ENCODE measurements around the gene SCN8A. TPM values are rescaled to one million over a fixed set of nuclear protein-coding genes. Genes with fewer than 3 reads are reported as not detected.

Gene SCN8A
- total and polyA plus RNA-seq, 2 donors = 0.21 to 0.57 TPM

DNA sequence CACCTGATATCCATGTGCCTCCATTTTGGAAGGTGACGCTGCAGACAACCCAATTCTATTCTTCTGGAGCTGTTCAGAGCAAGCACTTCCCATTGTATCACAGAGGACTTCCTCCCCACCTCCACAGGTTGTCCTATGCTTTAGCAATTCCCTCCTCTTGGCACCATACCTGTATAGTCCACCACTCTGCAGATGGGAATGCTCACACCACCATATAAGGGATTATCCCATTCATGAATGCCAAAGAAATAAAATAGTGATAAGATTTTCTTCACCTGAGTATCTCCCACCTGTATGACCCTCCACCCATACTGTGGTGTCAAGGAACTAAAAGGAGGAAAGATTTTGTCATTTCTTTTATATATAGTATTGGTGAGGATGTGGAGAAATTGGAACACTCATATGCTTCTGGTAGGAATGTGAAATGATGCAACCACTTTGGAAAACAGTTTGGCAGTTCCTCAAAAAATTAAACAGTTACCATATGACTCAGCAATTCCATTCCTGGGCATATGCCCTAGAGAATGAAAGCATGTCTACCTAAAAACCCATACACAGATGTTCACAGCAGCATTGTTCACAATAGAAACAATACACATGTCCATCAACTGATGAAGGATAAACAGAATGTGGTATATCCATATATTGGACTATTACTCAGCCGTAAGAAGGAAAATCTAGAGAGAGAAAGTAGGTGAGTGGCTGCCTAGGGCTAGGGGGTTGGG lies 182.3 kb downstream of the SCN8A start:
- WGBS = 100% methylated on average over 2 of the region's 2 CpGs
- H3K36me3 ChIP-seq (ENCODE audit: control insufficient read depth in 2 of 2, insufficient read depth in 2 of 2, low read length in 1 of 2) = peaks cover 0 to 4% of the 10 kb centered on the region in 2 donors

GRCh38 chr12:51774933-51775332 lies 183.9 kb downstream of the SCN8A start:
- peaks cover 9 to 13% of the 10 kb centered on the region in 2 donors for H3K4me1 ChIP-seq (ENCODE audit: control insufficient read depth in 2 of 2, insufficient read depth in 2 of 2, low read length in 2 of 2)
- H3K4me3 ChIP-seq (ENCODE audit: low read length in 2 of 2) = no peak overlapping the region
- no peaks in the 10 kb centered on the region for H3K36me3 ChIP-seq (ENCODE audit: control insufficient read depth in 2 of 2, insufficient read depth in 2 of 2, low read length in 1 of 2)
- H3K9me3 ChIP-seq (ENCODE audit: control insufficient read depth in 2 of 2, insufficient read depth in 1 of 2, low read length in 1 of 2) = no peaks in the 10 kb centered on the region
- no peaks in the 10 kb centered on the region for H3K27me3 ChIP-seq (ENCODE audit: control insufficient read depth in 2 of 2, insufficient read depth in 1 of 2, low read length in 1 of 2)
- no peak overlapping the region for H3K27ac ChIP-seq (ENCODE audit: low read depth in 1 of 2, low read length in 1 of 2)
- WGBS = 89% methylated on average over 2 of the region's 2 CpGs
- no peak for DNase-seq (ENCODE audit: low read depth in 6 of 9, low spot score in 9 of 9)

More for the DNA sequence above, 182.3 kb downstream of the SCN8A start:
- no peak overlapping the region for H3K4me3 ChIP-seq (ENCODE audit: low read length in 2 of 2)
- H3K4me1 ChIP-seq (ENCODE audit: control insufficient read depth in 2 of 2, insufficient read depth in 2 of 2, low read length in 2 of 2) = no peaks in the 10 kb centered on the region
- no peak overlapping the region for H3K27ac ChIP-seq (ENCODE audit: low read depth in 1 of 2, low read length in 1 of 2)
- DNase-seq (ENCODE audit: low read depth in 6 of 9, low spot score in 9 of 9) = no peak
- no peaks in the 10 kb centered on the region for H3K9me3 ChIP-seq (ENCODE audit: control insufficient read depth in 2 of 2, insufficient read depth in 1 of 2, low read length in 1 of 2)
- no peaks in the 10 kb centered on the region for H3K27me3 ChIP-seq (ENCODE audit: control insufficient read depth in 2 of 2, insufficient read depth in 1 of 2, low read length in 1 of 2)

DNA sequence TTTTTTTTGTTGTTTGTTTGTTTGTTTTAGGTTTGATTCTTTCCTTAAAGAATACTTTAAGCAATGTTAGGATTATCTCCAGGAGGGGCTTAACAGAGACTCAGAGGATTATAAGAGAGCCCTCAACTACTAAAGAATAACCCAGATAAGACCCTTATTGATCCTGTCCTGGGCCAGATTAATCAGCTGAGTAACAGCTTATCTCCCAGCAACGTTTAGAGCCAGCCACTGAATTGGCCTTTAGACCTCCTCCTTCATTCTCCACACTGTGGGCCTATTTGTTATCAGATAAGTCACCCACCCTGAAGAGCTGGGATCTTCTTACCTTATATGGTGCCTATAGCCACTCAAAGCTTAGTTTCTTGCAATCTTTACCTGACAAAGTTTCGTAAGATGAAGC lies 186.4 kb downstream of the SCN8A start:
- Histone ChIP-seq H3K4me1 (ENCODE audit: control insufficient read depth in 2 of 2, insufficient read depth in 2 of 2, low read length in 2 of 2) (peaks cover 21 to 37% of the 10 kb centered on the region in 2 donors), H3K27me3 (ENCODE audit: control insufficient read depth in 2 of 2, insufficient read depth in 1 of 2, low read length in 1 of 2) (no peaks in the 10 kb centered on the region), H3K27ac (ENCODE audit: low read depth in 1 of 2, low read length in 1 of 2) (no peak overlapping the region), H3K36me3 (ENCODE audit: control insufficient read depth in 2 of 2, insufficient read depth in 2 of 2, low read length in 1 of 2) (no peaks in the 10 kb centered on the region), H3K9me3 (ENCODE audit: control insufficient read depth in 2 of 2, insufficient read depth in 1 of 2, low read length in 1 of 2) (no peaks in the 10 kb centered on the region), H3K4me3 (ENCODE audit: low read length in 2 of 2) (no peak overlapping the region)
- 86% methylated on average over 2 of the region's 2 CpGs for WGBS
- DNase-seq (ENCODE audit: low read depth in 6 of 9, low spot score in 9 of 9) = no peak

- H3K27me3 ChIP-seq (ENCODE audit: control insufficient read depth in 2 of 2, insufficient read depth in 1 of 2, low read length in 1 of 2) = no peaks in the 10 kb centered on the region
- no peak overlapping the region for H3K27ac ChIP-seq (ENCODE audit: low read depth in 1 of 2, low read length in 1 of 2)
- H3K4me1 ChIP-seq (ENCODE audit: control insufficient read depth in 2 of 2, insufficient read depth in 2 of 2, low read length in 2 of 2) = peaks cover 21 to 40% of the 10 kb centered on the region in 2 donors
- over 99% methylated on average over 3 of the region's 3 CpGs for WGBS
- no peak overlapping the region for H3K4me3 ChIP-seq (ENCODE audit: low read length in 2 of 2)
- no peaks in the 10 kb centered on the region for H3K36me3 ChIP-seq (ENCODE audit: control insufficient read depth in 2 of 2, insufficient read depth in 2 of 2, low read length in 1 of 2)
- DNase-seq (ENCODE audit: low read depth in 6 of 9, low spot score in 9 of 9) = no peak
- H3K9me3 ChIP-seq (ENCODE audit: control insufficient read depth in 2 of 2, insufficient read depth in 1 of 2, low read length in 1 of 2) = no peaks in the 10 kb centered on the region
These were observed 186.9 kb downstream of the SCN8A start for GRCh38 chr12:51777973-51778372.

DNA sequence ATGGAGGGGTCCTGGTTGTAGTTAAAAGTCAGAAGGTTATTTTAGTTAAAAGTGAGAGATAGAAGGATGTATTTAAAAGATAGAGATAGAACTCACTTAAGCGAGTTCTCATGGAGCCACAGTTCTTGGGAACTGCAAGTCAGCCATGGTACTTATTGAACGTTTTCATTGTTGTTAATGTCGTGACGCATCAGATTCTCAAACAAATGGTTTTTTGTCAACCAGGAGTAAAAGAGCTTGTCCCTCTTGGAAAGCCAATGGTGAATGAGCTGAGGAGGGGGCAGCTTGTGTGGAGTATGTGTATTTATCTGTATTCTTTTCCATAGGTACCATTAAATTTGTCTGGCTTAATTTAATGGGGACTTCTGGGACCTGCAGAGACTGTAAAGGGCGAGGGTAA lies 188.8 kb downstream of the SCN8A start:
- peak overlapping the region; percentile 93 to 94 for H3K27ac ChIP-seq (ENCODE audit: low read depth in 1 of 2, low read length in 1 of 2)
- no peaks in the 10 kb centered on the region for H3K9me3 ChIP-seq (ENCODE audit: control insufficient read depth in 2 of 2, insufficient read depth in 1 of 2, low read length in 1 of 2)
- no peaks in the 10 kb centered on the region for H3K27me3 ChIP-seq (ENCODE audit: control insufficient read depth in 2 of 2, insufficient read depth in 1 of 2, low read length in 1 of 2)
- no peaks in the 10 kb centered on the region for H3K36me3 ChIP-seq (ENCODE audit: control insufficient read depth in 2 of 2, insufficient read depth in 2 of 2, low read length in 1 of 2)
- 86% methylated on average over 5 of the region's 5 CpGs for WGBS
- DNase-seq (ENCODE audit: low read depth in 6 of 9, low spot score in 9 of 9) = peak in 1 of 9 donors; percentile 18
- no peak overlapping the region for H3K4me3 ChIP-seq (ENCODE audit: low read length in 2 of 2)
- H3K4me1 ChIP-seq (ENCODE audit: control insufficient read depth in 2 of 2, insufficient read depth in 2 of 2, low read length in 2 of 2) = peaks cover 21 to 50% of the 10 kb centered on the region in 2 donors

GRCh38 chr12:51784688-51785087 lies 193.7 kb downstream of the SCN8A start:
- peak in 6 of 9 donors; percentile 31 to 72 (median 36) for DNase-seq (ENCODE audit: low read depth in 6 of 9, low spot score in 9 of 9)
- Histone ChIP-seq H3K27me3 (ENCODE audit: control insufficient read depth in 2 of 2, insufficient read depth in 1 of 2, low read length in 1 of 2) (no peaks in the 10 kb centered on the region), H3K4me1 (ENCODE audit: control insufficient read depth in 2 of 2, insufficient read depth in 2 of 2, low read length in 2 of 2) (peaks cover 14 to 44% of the 10 kb centered on the region in 2 donors), H3K36me3 (ENCODE audit: control insufficient read depth in 2 of 2, insufficient read depth in 2 of 2, low read length in 1 of 2) (no peaks in the 10 kb centered on the region), H3K4me3 (ENCODE audit: low read length in 2 of 2) (no peak overlapping the region), H3K9me3 (ENCODE audit: control insufficient read depth in 2 of 2, insufficient read depth in 1 of 2, low read length in 1 of 2) (no peaks in the 10 kb centered on the region), H3K27ac (ENCODE audit: low read depth in 1 of 2, low read length in 1 of 2) (peak overlapping the region in 1 of 2 donors; percentile 79)
- 59% methylated on average over 3 of the region's 3 CpGs for WGBS

GRCh38 chr12:51785906-51786305 lies 194.9 kb downstream of the SCN8A start:
- no peaks in the 10 kb centered on the region for H3K36me3 ChIP-seq (ENCODE audit: control insufficient read depth in 2 of 2, insufficient read depth in 2 of 2, low read length in 1 of 2)
- no peak overlapping the region for H3K4me3 ChIP-seq (ENCODE audit: low read length in 2 of 2)
- H3K9me3 ChIP-seq (ENCODE audit: control insufficient read depth in 2 of 2, insufficient read depth in 1 of 2, low read length in 1 of 2) = no peaks in the 10 kb centered on the region
- H3K27ac ChIP-seq (ENCODE audit: low read depth in 1 of 2, low read length in 1 of 2) = no peak overlapping the region
- WGBS = 99% methylated on average over 2 of the region's 2 CpGs
- DNase-seq (ENCODE audit: low read depth in 6 of 9, low spot score in 9 of 9) = no peak
- H3K4me1 ChIP-seq (ENCODE audit: control insufficient read depth in 2 of 2, insufficient read depth in 2 of 2, low read length in 2 of 2) = peaks cover 4 to 32% of the 10 kb centered on the region in 2 donors
- no peaks in the 10 kb centered on the region for H3K27me3 ChIP-seq (ENCODE audit: control insufficient read depth in 2 of 2, insufficient read depth in 1 of 2, low read length in 1 of 2)

DNA sequence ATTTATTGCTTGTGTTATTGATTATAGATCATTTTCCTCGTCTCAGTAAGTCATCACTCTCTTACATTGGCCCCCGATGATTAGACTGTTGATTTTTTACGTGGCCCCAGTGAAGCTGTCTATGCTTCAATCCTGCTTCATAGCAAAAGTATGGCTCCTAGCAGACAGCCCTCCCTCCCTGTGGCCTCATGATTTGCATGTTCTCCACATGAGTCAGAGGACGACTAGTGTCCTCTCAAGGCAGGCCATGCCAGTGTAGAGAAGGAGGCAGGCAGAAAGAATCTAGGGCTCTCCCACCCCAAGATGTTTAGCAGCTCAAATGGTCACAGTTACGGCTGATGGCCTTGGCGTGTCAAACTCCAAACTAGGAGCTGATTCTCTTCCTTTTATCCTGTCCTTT lies 197.8 kb downstream of the SCN8A start:
- Histone ChIP-seq H3K27ac (ENCODE audit: low read depth in 1 of 2, low read length in 1 of 2) (no peak overlapping the region), H3K4me3 (ENCODE audit: low read length in 2 of 2) (no peak overlapping the region), H3K27me3 (ENCODE audit: control insufficient read depth in 2 of 2, insufficient read depth in 1 of 2, low read length in 1 of 2) (no peaks in the 10 kb centered on the region), H3K9me3 (ENCODE audit: control insufficient read depth in 2 of 2, insufficient read depth in 1 of 2, low read length in 1 of 2) (no peaks in the 10 kb centered on the region), H3K36me3 (ENCODE audit: control insufficient read depth in 2 of 2, insufficient read depth in 2 of 2, low read length in 1 of 2) (no peaks in the 10 kb centered on the region), H3K4me1 (ENCODE audit: control insufficient read depth in 2 of 2, insufficient read depth in 2 of 2, low read length in 2 of 2) (peaks cover 0 to 11% of the 10 kb centered on the region in 2 donors)
- DNase-seq (ENCODE audit: low read depth in 6 of 9, low spot score in 9 of 9) = no peak
- 96% methylated on average over 6 of the region's 6 CpGs for WGBS

DNA sequence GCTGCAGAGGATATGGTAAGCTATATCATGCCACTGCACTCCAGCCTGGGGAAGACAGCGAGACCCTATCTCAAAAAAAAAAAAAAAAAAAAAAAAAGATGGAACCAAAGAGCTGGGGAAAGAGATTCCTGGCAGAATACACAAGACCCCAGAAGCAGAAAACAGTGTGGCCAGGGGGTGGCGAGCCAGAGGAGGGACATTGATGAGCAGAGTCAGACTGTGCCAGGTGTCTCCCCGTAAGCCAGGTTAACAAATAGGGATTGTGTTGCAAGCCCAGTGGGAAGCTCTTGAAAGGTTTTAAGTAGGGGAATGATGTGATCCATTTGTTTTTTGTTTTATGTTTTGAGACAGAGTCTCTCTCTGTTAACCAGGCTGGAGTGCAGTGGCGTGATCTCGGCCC lies 201.4 kb downstream of the SCN8A start:
- no peaks in the 10 kb centered on the region for H3K27me3 ChIP-seq (ENCODE audit: control insufficient read depth in 2 of 2, insufficient read depth in 1 of 2, low read length in 1 of 2)
- peaks cover 0 to 1% of the 10 kb centered on the region in 2 donors for H3K9me3 ChIP-seq (ENCODE audit: control insufficient read depth in 2 of 2, insufficient read depth in 1 of 2, low read length in 1 of 2)
- H3K36me3 ChIP-seq (ENCODE audit: control insufficient read depth in 2 of 2, insufficient read depth in 2 of 2, low read length in 1 of 2) = no peaks in the 10 kb centered on the region
- no peak for DNase-seq (ENCODE audit: low read depth in 6 of 9, low spot score in 9 of 9)
- no peak overlapping the region for H3K27ac ChIP-seq (ENCODE audit: low read depth in 1 of 2, low read length in 1 of 2)
- 97% methylated on average over 5 of the region's 5 CpGs for WGBS
- no peak overlapping the region for H3K4me3 ChIP-seq (ENCODE audit: low read length in 2 of 2)
- H3K4me1 ChIP-seq (ENCODE audit: control insufficient read depth in 2 of 2, insufficient read depth in 2 of 2, low read length in 2 of 2) = no peaks in the 10 kb centered on the region
